Endothelial cell (in vitro differentiated cells): ENCODE data around the gene RFX1. TPM values are rescaled to one million over a fixed set of nuclear protein-coding genes. Genes with fewer than 3 reads are reported as not detected.

Experiments
- DNase-seq: peaks from one replicate; pipeline ENCODE4 v3.0.0; 2021; ENCODE audit warnings: low spot score
- H3K27ac Mint-ChIP-seq: one replicate; pipeline ENCODE4 v1.8.0; 2021; ENCODE audit warnings: mixed read lengths, inconsistent platforms; ENCODE audit not compliant: unreplicated experiment
- H3K27me3 Mint-ChIP-seq: one replicate; pipeline ENCODE4 v1.8.0; 2021; ENCODE audit warnings: mild to moderate bottlenecking, moderate library complexity, mixed read lengths, inconsistent platforms; ENCODE audit not compliant: unreplicated experiment
- H3K36me3 Mint-ChIP-seq: one replicate; pipeline ENCODE4 v1.8.0; 2021; ENCODE audit warnings: mild to moderate bottlenecking, low read depth, mixed read lengths, inconsistent platforms; ENCODE audit not compliant: unreplicated experiment
- H3K4me1 Mint-ChIP-seq: one replicate; pipeline ENCODE4 v1.8.0; 2021; ENCODE audit warnings: mild to moderate bottlenecking, mixed read lengths, inconsistent platforms; ENCODE audit not compliant: unreplicated experiment
- H3K4me3 Mint-ChIP-seq: one replicate; pipeline ENCODE4 v1.8.0; 2021; ENCODE audit warnings: mild to moderate bottlenecking, mixed read lengths, inconsistent platforms; ENCODE audit not compliant: unreplicated experiment
- H3K9me3 Mint-ChIP-seq: one replicate; pipeline ENCODE4 v1.8.0; 2021; ENCODE audit warnings: mixed read lengths, inconsistent platforms; ENCODE audit not compliant: unreplicated experiment
- total RNA-seq: library from RNA; stranded (reverse); fragmentation: NEBNext Ultra II Directional; extraction: Animal tissue kit (Norgen Biotek cat#: 25700); gene quantifications from one replicate; pipeline ENCODE4 v1.2.1, GENCODE V29; 2021; ENCODE audit not compliant: unreplicated experiment
- TF ChIP-seq, protein P1 (sequence below): fragments of 200-600 bp; sonication (generic); IDR thresholded peaks from one replicate; pipeline ENCODE4 v1.5.0; 2021; ENCODE audit warnings: antibody characterized with exemption; ENCODE audit not compliant: unreplicated experiment

Gene RFX1
- total RNA-seq, 1 donor from 2014 or later = 16.2 TPM

DNA sequence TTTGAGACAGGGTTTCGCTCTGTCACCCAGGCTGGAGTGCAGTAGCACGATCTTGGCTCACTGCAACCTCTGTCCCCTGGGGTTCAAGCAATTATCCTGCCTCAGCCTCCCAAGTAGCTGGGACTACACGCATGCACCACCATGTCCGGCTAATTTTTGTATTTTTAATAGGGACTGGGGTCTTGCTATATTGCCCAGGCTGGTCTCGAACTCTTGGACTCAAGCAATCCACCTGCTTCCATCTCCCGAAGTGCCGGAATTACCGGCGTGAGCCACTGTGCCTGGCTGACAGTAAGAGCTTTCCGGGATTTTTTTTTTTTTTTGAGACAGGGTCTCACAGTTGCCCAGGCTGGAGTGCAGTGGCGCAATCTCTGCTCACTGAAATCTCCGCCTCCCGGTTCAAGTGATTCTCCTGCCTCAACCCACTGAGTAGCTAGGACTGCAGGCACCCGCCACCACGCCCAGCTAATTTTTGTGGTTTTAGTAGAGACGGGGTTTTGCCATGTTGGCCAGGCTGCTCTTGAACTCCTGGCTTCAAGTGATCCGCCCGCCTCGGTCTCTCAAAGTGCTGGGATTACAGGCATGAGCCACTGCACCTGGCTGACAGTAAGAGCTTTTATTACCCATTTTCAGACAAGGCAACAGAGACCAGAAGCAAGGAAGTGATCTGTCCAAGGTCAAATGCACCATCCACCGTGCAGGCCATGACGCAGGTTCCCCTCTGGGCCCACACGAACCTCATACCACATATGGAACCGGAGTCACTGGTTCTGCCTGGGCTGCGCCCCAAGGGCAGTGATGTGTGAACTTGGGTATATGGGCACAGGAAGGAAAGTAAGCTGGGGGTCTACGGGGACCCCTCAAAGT is 21.0 kb downstream of the RFX1 start:
- TF ChIP-seq, protein P1, sequence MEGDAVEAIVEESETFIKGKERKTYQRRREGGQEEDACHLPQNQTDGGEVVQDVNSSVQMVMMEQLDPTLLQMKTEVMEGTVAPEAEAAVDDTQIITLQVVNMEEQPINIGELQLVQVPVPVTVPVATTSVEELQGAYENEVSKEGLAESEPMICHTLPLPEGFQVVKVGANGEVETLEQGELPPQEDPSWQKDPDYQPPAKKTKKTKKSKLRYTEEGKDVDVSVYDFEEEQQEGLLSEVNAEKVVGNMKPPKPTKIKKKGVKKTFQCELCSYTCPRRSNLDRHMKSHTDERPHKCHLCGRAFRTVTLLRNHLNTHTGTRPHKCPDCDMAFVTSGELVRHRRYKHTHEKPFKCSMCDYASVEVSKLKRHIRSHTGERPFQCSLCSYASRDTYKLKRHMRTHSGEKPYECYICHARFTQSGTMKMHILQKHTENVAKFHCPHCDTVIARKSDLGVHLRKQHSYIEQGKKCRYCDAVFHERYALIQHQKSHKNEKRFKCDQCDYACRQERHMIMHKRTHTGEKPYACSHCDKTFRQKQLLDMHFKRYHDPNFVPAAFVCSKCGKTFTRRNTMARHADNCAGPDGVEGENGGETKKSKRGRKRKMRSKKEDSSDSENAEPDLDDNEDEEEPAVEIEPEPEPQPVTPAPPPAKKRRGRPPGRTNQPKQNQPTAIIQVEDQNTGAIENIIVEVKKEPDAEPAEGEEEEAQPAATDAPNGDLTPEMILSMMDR = no peak
- Mint-ChIP-seq H3K4me1 (peaks cover 18% of the 10 kb centered on the region), H3K36me3 (peaks cover 6% of the 10 kb centered on the region), H3K9me3 (no peaks in the 10 kb centered on the region), H3K27ac (peak overlapping the region; percentile 13), H3K27me3 (peaks cover 16% of the 10 kb centered on the region), H3K4me3 (peak overlapping the region; percentile 24)
- no peak for DNase-seq

DNA sequence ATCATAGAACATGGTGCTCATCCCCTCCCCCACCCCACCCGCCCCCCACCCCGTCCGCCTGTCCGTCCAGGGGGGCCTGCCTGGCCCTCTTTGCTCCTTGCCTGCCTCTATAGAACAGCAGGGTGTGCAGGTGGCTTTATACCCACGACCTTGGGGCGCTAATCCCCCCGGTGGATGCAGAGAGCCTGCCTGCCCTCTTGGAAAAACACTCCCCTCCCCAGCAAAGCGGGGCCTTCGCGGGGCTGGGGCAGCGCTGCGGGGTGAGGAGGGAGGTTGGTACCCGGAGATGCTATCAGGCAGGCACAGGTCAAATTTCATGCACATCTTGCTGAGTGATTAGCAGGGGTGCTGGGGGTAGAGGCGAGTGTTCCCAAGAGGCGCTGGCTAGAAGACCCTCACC is 21.9 kb downstream of the RFX1 start:
- H3K36me3 Mint-ChIP-seq = no peaks in the 10 kb centered on the region
- peaks cover 15% of the 10 kb centered on the region for H3K27me3 Mint-ChIP-seq
- no peak overlapping the region for H3K27ac Mint-ChIP-seq
- H3K4me1 Mint-ChIP-seq = peaks cover 21% of the 10 kb centered on the region
- no peaks in the 10 kb centered on the region for H3K9me3 Mint-ChIP-seq
- DNase-seq = no peak
- TF ChIP-seq, protein P1 = no peak
- no peak overlapping the region for H3K4me3 Mint-ChIP-seq

DNA sequence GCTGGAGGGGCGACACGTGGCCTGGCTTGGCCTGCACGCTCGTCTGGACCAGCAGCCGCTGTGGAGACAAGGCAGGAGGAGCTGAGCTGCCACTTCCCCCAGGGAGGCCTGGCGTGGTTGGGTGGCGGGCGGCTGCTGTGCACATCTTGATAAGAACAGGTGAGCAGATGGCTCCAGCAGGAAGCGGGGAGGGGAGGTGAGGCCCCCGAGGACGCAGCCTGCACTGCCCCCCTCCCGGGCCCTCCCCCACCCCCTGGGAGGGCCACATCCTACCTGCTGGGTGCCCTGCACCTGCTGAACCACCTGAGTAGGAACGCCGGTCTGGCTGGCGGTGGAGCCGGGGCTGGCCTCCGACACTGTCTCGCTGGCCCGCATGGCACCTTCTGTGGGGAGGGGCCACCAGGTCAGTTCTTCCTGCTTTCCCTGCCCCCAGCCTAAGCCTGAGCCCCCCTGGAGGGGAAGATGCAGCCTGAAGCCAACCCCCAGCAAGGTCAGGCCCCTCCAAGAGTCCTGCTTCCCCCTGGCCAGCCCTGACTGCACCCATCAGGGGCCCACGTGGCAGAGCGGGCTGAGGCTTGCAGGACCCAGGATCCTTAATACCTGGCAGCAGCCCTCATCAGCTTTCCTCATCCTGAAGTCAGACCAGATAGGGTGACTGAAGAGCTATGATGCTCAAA is 22.8 kb downstream of the RFX1 start:
- Mint-ChIP-seq H3K27ac (no peak overlapping the region), H3K36me3 (no peaks in the 10 kb centered on the region), H3K4me3 (no peak overlapping the region), H3K27me3 (peaks cover 14% of the 10 kb centered on the region), H3K9me3 (no peaks in the 10 kb centered on the region), H3K4me1 (peaks cover 21% of the 10 kb centered on the region)
- TF ChIP-seq, protein P1 = no peak
- no peak for DNase-seq

DNA sequence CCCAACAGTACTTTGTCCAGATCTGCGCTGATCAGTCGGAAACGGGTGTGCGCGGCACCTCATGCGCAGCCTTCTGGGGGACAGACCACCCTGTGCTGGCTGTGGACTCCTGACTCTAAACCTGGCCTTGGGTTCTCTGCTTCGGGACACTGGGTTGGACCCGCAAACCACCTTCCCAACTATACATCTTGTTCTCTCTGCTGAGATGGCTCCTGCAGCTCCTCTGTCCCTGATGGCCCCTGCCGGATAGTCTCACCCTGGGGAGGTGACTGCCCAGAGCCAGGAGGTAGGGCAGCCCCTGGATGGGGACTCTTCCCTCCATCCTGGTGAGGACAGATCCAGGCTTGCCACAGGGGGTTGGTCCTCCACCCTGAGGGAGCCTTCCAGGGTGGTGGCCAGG is 23.3 kb downstream of the RFX1 start:
- Mint-ChIP-seq H3K9me3 (no peaks in the 10 kb centered on the region), H3K4me3 (no peak overlapping the region), H3K36me3 (no peaks in the 10 kb centered on the region), H3K27me3 (peaks cover 13% of the 10 kb centered on the region), H3K27ac (no peak overlapping the region), H3K4me1 (peaks cover 18% of the 10 kb centered on the region)
- DNase-seq = no peak
- TF ChIP-seq, protein P1 = no peak
